Astrocyte of the spinal cord (primary cell): ENCODE data around the gene BASP1.

Experiments used
- DNase-seq: peaks from one replicate; pipeline ENCODE4 v3.0.0; 2011; ENCODE audit warnings: low read depth, low spot score
- H3K4me3 ChIP-seq: 2 replicates; pipeline ENCODE4 v1.5.1; 2011; ENCODE audit warnings: low read depth, mild to moderate bottlenecking, low read length, moderate library complexity
- in situ Hi-C: cut with HindIII; loops from 2 replicates; pipeline ENCODE4 v1.10.0; 2017; ENCODE audit warnings: low sequenced_read_pairs
- TF ChIP-seq, protein P1 (sequence below): IDR thresholded peaks from 2 replicates; pipeline ENCODE4 v1.5.1; 2012; ENCODE audit warnings: low read depth, mild to moderate bottlenecking, low read length, inconsistent platforms

BASP1 gene

DNA sequence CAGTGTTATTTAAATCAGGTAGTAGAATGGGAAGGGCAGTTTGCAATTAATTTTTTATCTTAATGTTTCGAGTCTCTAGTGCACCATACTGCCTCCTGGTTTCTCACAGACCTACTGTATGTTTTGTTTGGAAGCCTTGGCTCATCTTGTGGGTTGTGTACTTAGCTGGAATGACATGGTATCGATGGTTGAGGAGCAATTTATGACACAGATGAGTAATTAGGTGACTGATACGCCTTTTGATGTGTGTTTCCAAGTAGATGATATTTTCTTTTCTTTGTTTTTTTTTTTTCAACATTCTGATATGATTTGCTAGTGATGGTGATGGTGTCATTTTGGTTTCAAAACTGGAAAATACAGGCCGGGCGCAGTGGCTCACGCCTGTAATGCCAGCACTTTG, 16.1 kb downstream of the BASP1 start:
- no peak overlapping the region for H3K4me3 ChIP-seq
- no peak for DNase-seq
- TF ChIP-seq, protein P1, sequence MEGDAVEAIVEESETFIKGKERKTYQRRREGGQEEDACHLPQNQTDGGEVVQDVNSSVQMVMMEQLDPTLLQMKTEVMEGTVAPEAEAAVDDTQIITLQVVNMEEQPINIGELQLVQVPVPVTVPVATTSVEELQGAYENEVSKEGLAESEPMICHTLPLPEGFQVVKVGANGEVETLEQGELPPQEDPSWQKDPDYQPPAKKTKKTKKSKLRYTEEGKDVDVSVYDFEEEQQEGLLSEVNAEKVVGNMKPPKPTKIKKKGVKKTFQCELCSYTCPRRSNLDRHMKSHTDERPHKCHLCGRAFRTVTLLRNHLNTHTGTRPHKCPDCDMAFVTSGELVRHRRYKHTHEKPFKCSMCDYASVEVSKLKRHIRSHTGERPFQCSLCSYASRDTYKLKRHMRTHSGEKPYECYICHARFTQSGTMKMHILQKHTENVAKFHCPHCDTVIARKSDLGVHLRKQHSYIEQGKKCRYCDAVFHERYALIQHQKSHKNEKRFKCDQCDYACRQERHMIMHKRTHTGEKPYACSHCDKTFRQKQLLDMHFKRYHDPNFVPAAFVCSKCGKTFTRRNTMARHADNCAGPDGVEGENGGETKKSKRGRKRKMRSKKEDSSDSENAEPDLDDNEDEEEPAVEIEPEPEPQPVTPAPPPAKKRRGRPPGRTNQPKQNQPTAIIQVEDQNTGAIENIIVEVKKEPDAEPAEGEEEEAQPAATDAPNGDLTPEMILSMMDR: no peak
- in situ Hi-C loops: no loop called here

DNA sequence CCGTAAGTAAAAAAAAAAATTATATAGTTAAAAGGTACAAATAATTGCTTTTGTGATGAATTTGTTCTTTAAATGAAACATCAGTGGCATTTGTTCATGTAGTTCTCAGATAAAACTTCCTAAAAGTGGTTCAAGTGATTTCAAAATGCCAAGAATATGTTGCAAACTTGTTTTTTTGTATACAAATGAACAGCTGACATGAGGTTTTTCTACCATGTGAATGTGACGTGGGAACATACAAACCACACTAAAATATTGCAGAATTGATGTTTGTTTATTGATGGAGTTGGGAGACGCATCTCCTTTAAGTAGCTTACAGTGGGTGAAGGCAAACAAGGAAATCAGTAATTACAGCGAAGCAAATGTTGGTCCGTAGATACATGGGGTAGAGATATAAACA, 16.9 kb downstream of the BASP1 start:
- no peak overlapping the region for H3K4me3 ChIP-seq
- in situ Hi-C loops: no loop called here
- no peak for DNase-seq
- TF ChIP-seq, protein P1: no peak

DNA sequence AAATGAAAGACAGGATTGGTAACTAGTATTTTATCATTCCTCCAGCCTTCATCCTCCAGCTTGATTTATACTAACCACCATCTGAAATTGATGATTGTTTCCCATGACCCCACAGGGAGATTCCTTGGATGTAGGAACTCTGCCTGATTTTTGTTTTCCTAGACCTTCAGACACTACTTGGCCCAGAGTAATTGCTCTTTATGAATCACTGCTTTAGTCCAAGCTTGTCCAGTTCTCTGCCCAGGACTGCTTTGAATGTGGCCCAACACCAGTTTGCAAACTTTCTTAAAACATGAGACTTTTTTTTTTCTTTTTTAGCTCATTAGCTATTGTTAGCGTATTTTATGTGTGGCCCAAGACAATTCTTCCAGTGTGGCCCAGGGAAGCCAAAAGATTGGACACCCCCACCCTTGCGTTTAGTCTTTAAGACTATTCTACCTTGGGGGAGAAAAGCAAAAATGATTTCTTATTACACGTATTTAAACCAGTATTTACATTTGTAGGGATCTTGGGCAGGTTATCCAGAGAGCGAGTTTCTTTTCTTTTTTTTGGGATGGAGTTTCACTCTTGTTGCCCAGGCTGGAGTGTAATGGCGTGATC, 18.4 kb downstream of the BASP1 start:
- peak; percentile 72 for DNase-seq
- in situ Hi-C loops: no loop called here
- TF ChIP-seq, protein P1: no peak
- no peak overlapping the region for H3K4me3 ChIP-seq

DNA sequence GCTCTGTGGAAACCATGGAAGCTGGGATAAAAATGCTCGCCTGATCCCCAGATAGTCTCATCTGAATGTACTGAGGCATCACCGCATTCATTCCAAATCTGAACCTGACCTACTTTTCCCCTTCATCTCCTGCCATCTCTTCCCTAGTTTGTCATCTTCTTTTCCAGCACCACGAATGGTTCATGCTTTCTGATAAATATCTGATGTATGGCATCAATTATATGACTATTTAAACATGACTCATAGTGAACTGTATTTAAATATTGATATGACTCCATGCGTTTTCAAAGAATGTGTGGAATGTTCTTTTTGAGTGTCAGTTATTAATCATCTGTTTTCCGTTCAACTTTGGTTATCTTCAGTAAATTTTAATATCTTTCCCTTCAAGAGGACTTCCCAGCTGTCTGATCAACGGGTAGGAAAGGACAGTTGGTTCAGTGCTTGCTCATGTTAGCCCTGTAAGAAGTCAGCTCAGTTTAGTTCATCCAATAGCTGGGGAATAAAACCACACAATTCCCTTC, 21.1 kb downstream of the BASP1 start:
- H3K4me3 ChIP-seq: no peak overlapping the region
- TF ChIP-seq, protein P1: no peak
- in situ Hi-C loops: no loop called here
- peak; percentile 56 for DNase-seq

DNA sequence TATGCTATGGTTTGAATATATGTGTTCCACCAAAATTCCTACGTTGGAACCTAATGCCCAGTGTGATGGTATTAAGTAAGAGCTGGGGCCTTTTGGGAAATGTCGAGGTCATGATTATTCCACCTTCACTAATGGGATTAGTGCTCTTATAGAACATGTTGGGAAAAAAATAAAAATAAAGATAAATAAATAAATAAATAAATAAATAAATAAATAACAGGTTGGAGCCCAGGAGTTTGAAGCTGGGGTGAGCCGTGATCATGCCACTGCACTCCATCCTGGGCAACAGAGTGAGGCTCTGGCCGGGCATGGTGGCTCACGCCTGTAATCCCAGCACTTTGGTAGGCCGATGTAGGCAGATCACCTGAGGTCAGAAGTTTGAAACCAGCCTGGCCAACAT, 22.5 kb downstream of the BASP1 start:
- TF ChIP-seq, protein P1: no peak
- in situ Hi-C loops: no loop called here
- no peak for DNase-seq
- H3K4me3 ChIP-seq: no peak overlapping the region

DNA sequence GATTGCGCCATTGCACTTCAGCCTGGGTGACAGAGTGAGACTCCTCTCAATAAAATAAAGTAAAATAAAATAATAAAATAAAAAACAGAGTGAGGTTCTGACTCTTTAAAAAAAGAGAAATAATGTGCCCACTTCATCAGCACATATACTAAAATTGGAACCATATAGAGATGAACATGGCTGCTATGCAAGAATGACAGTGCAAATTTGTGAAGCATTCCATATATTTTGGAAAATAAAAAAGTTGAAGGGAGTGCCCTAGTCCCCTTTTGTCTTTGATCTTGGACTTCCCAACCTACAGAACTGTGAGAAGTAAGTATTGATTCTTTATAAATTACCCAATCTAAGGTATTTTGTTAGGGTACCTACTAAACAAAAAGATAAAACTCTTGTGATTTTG, 23.1 kb downstream of the BASP1 start:
- no peak overlapping the region for H3K4me3 ChIP-seq
- no peak for DNase-seq
- in situ Hi-C loops: no loop called here
- TF ChIP-seq, protein P1: no peak
